CMK (cell line): Measurements from ENCODE around the gene PRKCQ.
"Not testable (repeated sequence)": the region's sequence is repeated elsewhere in the genome, so short reads cannot be mapped to it uniquely, and the experiment has no call there.

Experiments
- DNase-seq: peaks from one replicate; pipeline ENCODE4 v3.0.0-alpha.2; 2010; ENCODE audit warnings: low read depth

Gene PRKCQ

DNA sequence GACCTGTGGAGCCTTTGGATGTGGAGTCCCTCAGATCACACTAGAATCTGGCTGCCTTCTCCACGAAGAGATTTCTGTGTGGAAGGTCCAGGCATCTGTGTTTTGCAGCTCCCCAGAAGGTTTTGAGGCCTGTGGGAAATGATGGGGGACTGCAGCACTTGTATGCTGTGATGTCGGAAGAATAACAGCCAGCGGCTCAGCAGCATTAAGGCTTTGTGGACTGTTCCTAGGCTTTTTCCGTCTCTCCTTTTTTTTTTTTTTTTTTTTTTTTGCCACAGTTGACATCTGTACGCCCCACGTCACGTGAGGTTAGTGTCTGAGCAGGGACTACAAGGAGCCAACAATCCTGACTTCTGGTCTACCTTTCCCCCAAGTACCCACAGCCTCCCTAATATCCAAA, 196.0 kb downstream of the PRKCQ start:
- no peak for DNase-seq

DNA sequence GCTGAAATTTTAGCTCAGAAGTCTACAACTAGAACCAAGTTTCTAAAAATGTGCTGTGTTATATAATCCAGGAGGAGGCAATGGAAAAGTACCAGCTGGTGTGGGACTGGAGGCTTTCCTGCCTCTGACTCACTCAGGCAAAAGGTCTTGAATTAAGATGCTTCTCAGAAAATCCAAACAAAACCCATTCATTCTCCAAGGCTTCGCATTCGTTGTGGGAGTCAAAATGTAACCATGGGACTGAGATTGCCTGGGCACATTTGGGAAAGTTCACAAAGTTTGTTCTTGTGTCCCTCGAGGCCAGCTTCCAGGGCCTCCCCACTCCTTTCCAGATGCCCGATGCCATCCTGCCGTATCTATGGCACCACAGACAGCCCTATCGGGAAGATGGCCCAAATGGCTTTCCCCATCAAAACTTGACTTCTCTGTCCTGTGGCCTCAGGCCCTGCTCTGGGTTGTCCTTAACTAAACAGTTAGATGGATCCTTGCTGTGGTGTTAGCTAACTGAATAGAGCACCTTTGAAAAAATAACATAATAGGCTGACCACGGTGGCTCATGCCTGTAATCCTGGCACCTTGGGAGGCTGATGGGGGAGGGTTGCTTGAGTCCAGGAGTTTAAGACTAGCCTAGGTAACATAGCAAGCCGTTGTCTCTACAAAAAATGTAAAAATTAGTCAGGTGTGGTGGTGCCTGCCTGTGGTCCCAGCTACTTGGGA, 196.8 kb downstream of the PRKCQ start:
- DNase-seq, result no peak

DNA sequence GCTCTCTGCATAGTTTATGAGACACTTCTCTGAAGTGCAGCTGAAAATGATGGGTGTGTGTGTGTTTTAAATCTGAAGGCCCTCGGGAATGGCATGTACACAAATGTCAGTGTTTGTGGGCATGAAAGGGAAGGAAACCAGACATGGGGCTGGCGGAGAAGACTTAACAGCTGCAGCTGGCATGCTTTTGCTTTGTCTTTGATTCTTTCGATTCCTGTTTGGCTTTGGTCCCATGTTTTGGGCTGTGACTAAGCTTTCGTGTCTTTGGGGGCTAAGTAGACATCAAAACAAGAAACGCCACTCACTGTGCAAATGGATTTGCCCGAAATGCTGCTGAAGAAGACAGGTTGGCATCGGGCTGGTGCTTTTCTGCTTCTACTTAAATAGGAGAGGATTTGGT, 198.0 kb downstream of the PRKCQ start:
- no peak for DNase-seq

DNA sequence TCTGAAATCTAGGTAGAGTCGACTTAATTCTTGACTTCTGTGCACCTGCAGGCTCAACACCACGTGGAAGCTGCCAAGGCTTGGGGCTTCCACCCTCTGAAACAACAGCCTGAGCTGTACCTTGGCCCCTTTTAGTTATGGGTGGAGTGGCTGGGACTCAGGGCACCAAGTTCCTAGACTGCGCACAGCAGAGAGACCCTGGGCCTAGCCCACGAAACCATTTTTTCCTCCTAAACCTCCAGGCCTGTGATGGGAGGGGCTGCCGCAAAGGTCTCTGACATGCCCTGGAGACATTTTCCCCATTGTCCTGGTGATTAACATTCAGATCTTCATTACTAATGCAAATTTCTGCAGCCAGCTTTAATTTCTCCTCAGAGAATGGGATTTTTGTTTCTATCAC, 199.6 kb downstream of the PRKCQ start:
- not testable (repeated sequence) for DNase-seq

DNA sequence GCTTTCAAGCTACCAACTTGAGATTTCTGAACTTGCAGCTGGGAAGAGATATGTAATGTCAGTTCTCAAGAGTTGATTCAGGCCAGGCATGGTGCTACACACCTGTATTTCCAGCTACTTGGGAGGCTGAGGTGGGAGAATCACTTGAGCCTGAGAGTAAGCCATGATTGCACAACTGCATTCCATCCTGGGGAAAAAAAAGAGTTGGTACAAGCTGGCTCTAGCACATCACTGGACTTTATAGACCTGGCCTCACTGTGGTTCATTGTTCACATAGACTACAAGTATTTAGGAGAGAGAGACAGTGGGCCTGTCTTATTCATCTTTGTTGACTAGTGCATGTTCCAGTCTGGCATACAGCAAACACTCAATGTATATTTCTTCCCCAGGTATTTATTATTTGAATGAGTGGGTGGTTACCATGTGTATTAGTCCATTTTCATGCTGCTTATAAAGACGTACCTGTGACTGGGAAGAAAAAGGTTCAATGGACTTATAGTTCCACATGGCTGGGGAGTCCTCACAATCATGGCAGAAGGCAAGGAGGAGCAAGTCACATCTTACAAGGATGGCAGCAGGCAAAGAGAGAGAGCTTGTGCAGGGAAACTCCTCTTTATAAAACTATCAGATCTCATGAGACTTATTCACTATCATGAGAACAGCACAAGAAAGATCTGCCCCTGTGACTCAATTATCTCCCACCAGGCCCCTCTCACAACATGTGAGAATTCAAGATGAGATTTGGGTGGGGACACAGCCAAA, 200.9 kb downstream of the PRKCQ start:
- no peak for DNase-seq
